Endothelial cell of umbilical vein (primary cell): ENCODE results near the gene DUSP10. TPM values are rescaled to one million over a fixed set of nuclear protein-coding genes. Genes with fewer than 3 reads are reported as not detected.

ENCODE experiments used
- BruUV-seq: library from RNA; stranded (reverse); fragments of 400-500 nt; replicated peaks from 2 replicates; lab custom pipeline; 2021; lab: Mats Ljungman, UMichigan
- CTCF ChIA-PET: fragments of 300-600, 350-600 bp; sonication (Branson Sonifier 250); formaldehyde crosslinking; loops from one replicate; lab custom pipeline; 2021; ENCODE audit warnings: antibody characterized with exemption, inconsistent platforms; lab: Charles Lee
- POLR2A ChIA-PET: fragments of 300-600, 350-600 bp; sonication (Branson Sonifier 250); formaldehyde crosslinking; loops from one replicate; lab custom pipeline; 2021; ENCODE audit warnings: antibody characterized with exemption, inconsistent platforms; lab: Charles Lee
- DNase-seq: peaks from one replicate; pipeline ENCODE4 v3.0.0-alpha.2; 2011; ENCODE audit warnings: low read depth, low spot score
- FAIRE-seq: peaks from 2 replicates; lab custom pipeline; 2011; peaks lifted over from hg19 to GRCh38; lab: Jason Lieb, UNC
- H2AFZ ChIP-seq: 2 replicates; pipeline ENCODE4 v1.6.0; 2012; ENCODE audit warnings: low read depth, low read length, control low read depth, inconsistent platforms
- H3K27ac ChIP-seq: 2 replicates; pipeline ENCODE4 v1.5.1; 2011; ENCODE audit warnings: low read depth, mild to moderate bottlenecking, control low read depth, low read length, moderate library complexity; ENCODE audit not compliant: insufficient read depth
- H3K27me3 ChIP-seq, 2 experiments: 2 replicates each; pipeline versions ENCODE4 v1.6.0 to v1.6.1; 2011; ENCODE audit warnings: low read length in 2 of 2, mixed read lengths in 1 of 2; ENCODE audit not compliant: control insufficient read depth in 2 of 2, insufficient read depth in 2 of 2
- H3K36me3 ChIP-seq, 2 experiments: 2 replicates in 1 of 2; 3 replicates in 1 of 2; pipeline ENCODE4 v1.5.1; 2011; ENCODE audit warnings: low read length in 2 of 2, mild to moderate bottlenecking in 1 of 2, moderate library complexity in 1 of 2; ENCODE audit not compliant: control insufficient read depth in 2 of 2, insufficient read depth in 2 of 2; ENCODE audit errors: extremely low read depth in 1 of 2
- H3K4me1 ChIP-seq: 3 replicates; pipeline ENCODE4 v1.5.1; 2011; ENCODE audit warnings: mild to moderate bottlenecking, low read length; ENCODE audit not compliant: control insufficient read depth, insufficient read depth; ENCODE audit errors: extremely low read depth
- H3K4me2 ChIP-seq: 2 replicates; pipeline ENCODE4 v1.6.1; 2011; ENCODE audit warnings: low read length, control low read depth, mixed read lengths; ENCODE audit not compliant: insufficient read depth
- H3K4me3 ChIP-seq, 3 experiments: fragments of 200-600 bp in 1 of 3; sonication (generic), shearing (Covaris generic) in 1 of 3; replicated peaks in 1 of 3; 2 replicates each; pipeline ENCODE4 v1.5.1; 2011 to 2016; ENCODE audit warnings: control low read depth in 3 of 3, low read length in 3 of 3, mild to moderate bottlenecking in 2 of 3, inconsistent platforms in 1 of 3, low read depth in 1 of 3, moderate library complexity in 1 of 3; ENCODE audit not compliant: insufficient read depth in 1 of 3
- H3K79me2 ChIP-seq: 2 replicates; pipeline ENCODE4 v1.6.0; 2012; ENCODE audit warnings: low read length, inconsistent platforms; ENCODE audit not compliant: control insufficient read depth, insufficient read depth
- H3K9ac ChIP-seq: replicated peaks from 2 replicates; pipeline ENCODE3; 2011; ENCODE audit warnings: low read length, control low read depth; ENCODE audit not compliant: insufficient read depth; ENCODE audit errors: extremely low read depth
- H3K9me1 ChIP-seq: replicated peaks from 3 replicates; pipeline ENCODE4 v1.6.0; 2011; ENCODE audit warnings: mild to moderate bottlenecking, low read length; ENCODE audit not compliant: control insufficient read depth, insufficient read depth; ENCODE audit errors: extremely low read depth
- H3K9me3 ChIP-seq: replicated peaks from 2 replicates; pipeline ENCODE4 v1.5.1; 2012; ENCODE audit warnings: low read length, inconsistent platforms; ENCODE audit not compliant: control insufficient read depth, insufficient read depth
- H4K20me1 ChIP-seq: replicated peaks from 2 replicates; pipeline ENCODE3; 2011; ENCODE audit warnings: mild to moderate bottlenecking, low read length; ENCODE audit not compliant: control insufficient read depth, insufficient read depth; ENCODE audit errors: extremely low read depth
- EZH2 ChIP-seq: IDR thresholded peaks from 2 replicates; pipeline ENCODE4 v1.6.1; 2012; ENCODE audit warnings: borderline replicate concordance, low read depth, mild to moderate bottlenecking, moderate library complexity, low read length, inconsistent platforms; ENCODE audit not compliant: severe bottlenecking
- FOS ChIP-seq: IDR thresholded peaks from 2 replicates; pipeline ENCODE4 v1.6.1; 2011; ENCODE audit warnings: mild to moderate bottlenecking, low read length, moderate library complexity, borderline replicate concordance; ENCODE audit not compliant: insufficient read depth
- GATA2 ChIP-seq: IDR thresholded peaks from 2 replicates; pipeline ENCODE4 v1.7.0; 2011; ENCODE audit warnings: low read depth, mild to moderate bottlenecking, moderate library complexity, mixed read lengths, low read length; ENCODE audit not compliant: insufficient read length, insufficient read depth
- JUN ChIP-seq: IDR thresholded peaks from 2 replicates; pipeline ENCODE4 v1.6.1; 2011; ENCODE audit warnings: borderline replicate concordance, low read depth; ENCODE audit not compliant: insufficient read length, insufficient read depth
- MYC ChIP-seq: IDR thresholded peaks from one replicate; pipeline ENCODE4 v1.6.1; 2011; ENCODE audit warnings: mild to moderate bottlenecking, low read depth, low read length
- POLR2A ChIP-seq: IDR thresholded peaks from 2 replicates; pipeline ENCODE4 v1.6.1; 2012; ENCODE audit warnings: low read depth, mild to moderate bottlenecking, control low read depth, low read length
- POLR2AphosphoS5 ChIP-seq: IDR thresholded peaks from 2 replicates; pipeline ENCODE4 v1.6.1; 2012; ENCODE audit warnings: low read depth, mild to moderate bottlenecking, control low read depth, low read length, moderate library complexity; ENCODE audit not compliant: insufficient read depth
- dilution Hi-C: fragments of 300-500 bp; cut with MboI; formaldehyde crosslinking; loops from one replicate; pipeline ENCODE4 v1.15.0; 2019; ENCODE audit warnings: low sequenced_read_pairs; ENCODE audit not compliant: extremely low pct_ligation_motif_present
- intact Hi-C: fragments of 100-400 bp; cut with micrococcal nuclease; formaldehyde crosslinking; loops from one replicate; pipeline ENCODE4 v1.10.0; 2022
- polyA plus RNA-seq, 4 experiments: library from polyadenylated mRNA; depleted of rRNA in 3 of 4; stranded (reverse) in 3 of 4; unstranded in 1 of 4; fragments of >200 nt; gene quantifications; 2 replicates each; pipeline versions ENCODE4 v1.2.1 to v1.2.3, GENCODE V29; 2011 to 2012; ENCODE audit warnings: missing spikeins in 1 of 4
- total RNA-seq: library from RNA; stranded (reverse); gene quantifications from 2 replicates; pipeline ENCODE4 v1.2.3, GENCODE V29; 2021
- TF ChIP-seq, protein P1 (sequence below): IDR thresholded peaks from 2 replicates; pipeline ENCODE4 v1.6.1; 2011; ENCODE audit not compliant: insufficient read depth, insufficient read length
- TF ChIP-seq, protein P2 (sequence below), 2 donors: IDR thresholded peaks; 1 replicate in 1 of 2; 2 replicates in 1 of 2; pipeline ENCODE4 v1.5.1; 2011; ENCODE audit warnings: low read length in 2 of 2, mild to moderate bottlenecking in 2 of 2, moderate library complexity in 2 of 2, control low read depth in 1 of 2, inconsistent platforms in 1 of 2, low read depth in 1 of 2; ENCODE audit not compliant: insufficient read depth in 1 of 2; ENCODE audit errors: extremely low read depth in 1 of 2

The DUSP10 gene
- total and polyA plus RNA-seq, 2 donors (not counting 3 experiments of a cell fraction or from before 2014, with no cell fraction given): 1.6 to 1.9 TPM

GRCh38 chr1:221786647-221787046, 44.8 kb upstream of the DUSP10 start:
- Histone ChIP-seq H3K36me3 (no peaks in the 10 kb centered on the region), H4K20me1 (no peaks in the 10 kb centered on the region), H3K9ac (no peak overlapping the region), H3K27me3 (peaks cover 0 to 6% of the 10 kb centered on the region in 2 experiments), H3K27ac (no peak overlapping the region), H3K9me1 (no peaks in the 10 kb centered on the region), H2AFZ (no peak overlapping the region), H3K79me2 (no peaks in the 10 kb centered on the region), H3K4me2 (no peak overlapping the region), H3K4me3 (no peak overlapping the region), H3K9me3 (no peaks in the 10 kb centered on the region), H3K4me1 (no peaks in the 10 kb centered on the region)
- no TSS peak for BruUV-seq
- ChIA-PET CTCF (no interaction called here), POLR2A (no interaction called here)
- intact Hi-C loops (no loop called here), dilution Hi-C loops (no loop called here)
- TF ChIP-seq, protein P1, sequence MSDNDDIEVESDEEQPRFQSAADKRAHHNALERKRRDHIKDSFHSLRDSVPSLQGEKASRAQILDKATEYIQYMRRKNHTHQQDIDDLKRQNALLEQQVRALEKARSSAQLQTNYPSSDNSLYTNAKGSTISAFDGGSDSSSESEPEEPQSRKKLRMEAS: no peak
- TF ChIP-seq MYC (no peak), POLR2AphosphoS5 (no peak), EZH2 (no peak), FOS (no peak), JUN (no peak), POLR2A (no peak), GATA2 (no peak)
- TF ChIP-seq, protein P2, sequence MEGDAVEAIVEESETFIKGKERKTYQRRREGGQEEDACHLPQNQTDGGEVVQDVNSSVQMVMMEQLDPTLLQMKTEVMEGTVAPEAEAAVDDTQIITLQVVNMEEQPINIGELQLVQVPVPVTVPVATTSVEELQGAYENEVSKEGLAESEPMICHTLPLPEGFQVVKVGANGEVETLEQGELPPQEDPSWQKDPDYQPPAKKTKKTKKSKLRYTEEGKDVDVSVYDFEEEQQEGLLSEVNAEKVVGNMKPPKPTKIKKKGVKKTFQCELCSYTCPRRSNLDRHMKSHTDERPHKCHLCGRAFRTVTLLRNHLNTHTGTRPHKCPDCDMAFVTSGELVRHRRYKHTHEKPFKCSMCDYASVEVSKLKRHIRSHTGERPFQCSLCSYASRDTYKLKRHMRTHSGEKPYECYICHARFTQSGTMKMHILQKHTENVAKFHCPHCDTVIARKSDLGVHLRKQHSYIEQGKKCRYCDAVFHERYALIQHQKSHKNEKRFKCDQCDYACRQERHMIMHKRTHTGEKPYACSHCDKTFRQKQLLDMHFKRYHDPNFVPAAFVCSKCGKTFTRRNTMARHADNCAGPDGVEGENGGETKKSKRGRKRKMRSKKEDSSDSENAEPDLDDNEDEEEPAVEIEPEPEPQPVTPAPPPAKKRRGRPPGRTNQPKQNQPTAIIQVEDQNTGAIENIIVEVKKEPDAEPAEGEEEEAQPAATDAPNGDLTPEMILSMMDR (IDR thresholded peaks at IDR 0.05; ENCODE audit: extremely low read depth in 1 of 2, insufficient read depth in 1 of 2, low read depth in 1 of 2, low read length in 2 of 2): no peak
- FAIRE-seq (no peak), DNase-seq (no peak)
